ENCODE measurements around the gene ENPP3.

Gene ENPP3

GRCh38 chr6:131636880-131637792, at the start of gene ENPP3:
TSS of gene ENPP3 (plus strand) at chr6:131637302. CDS start at chr6:131637385, 83 bp downstream.
- no peak for DNase-seq

GRCh38 chr6:131587909-131588308, 49.2 kb upstream of the ENPP3 start:
- no peak for DNase-seq

GRCh38 chr6:131588643-131589042, 48.5 kb upstream of the ENPP3 start:
- DNase-seq, result no peak

GRCh38 chr6:131592935-131593334, 44.2 kb upstream of the ENPP3 start:
- no peak for DNase-seq

GRCh38 chr6:131594074-131594473, 43.0 kb upstream of the ENPP3 start:
- no peak for DNase-seq

GRCh38 chr6:131597446-131597845, 39.7 kb upstream of the ENPP3 start:
- DNase-seq, result no peak

GRCh38 chr6:131600716-131601115, 36.4 kb upstream of the ENPP3 start:
- no peak for DNase-seq

GRCh38 chr6:131602781-131603312, 34.3 kb upstream of the ENPP3 start:
- no peak for DNase-seq

- DNase-seq, result no peak
Observed at GRCh38 chr6:131613296-131613925, 23.7 kb upstream of the ENPP3 start.

- DNase-seq, result no peak
Observed at GRCh38 chr6:131615275-131615674, 21.8 kb upstream of the ENPP3 start.

GRCh38 chr6:131627724-131628682, 9.1 kb upstream of the ENPP3 start, which contains the start of gene MED23:
TSS of gene MED23 (minus strand) at chr6:131628242. CDS start at chr6:131628049, 193 bp downstream.
- peak; percentile 89 to 90 for DNase-seq

- DNase-seq, result no peak
Observed at GRCh38 chr6:131628726-131629125, 8.4 kb upstream of the ENPP3 start.

- no peak for DNase-seq
Observed at GRCh38 chr6:131629651-131630050, 7.5 kb upstream of the ENPP3 start.

- no peak for DNase-seq
Observed at GRCh38 chr6:131631625-131632289, 5.3 kb upstream of the ENPP3 start.

GRCh38 chr6:131635384-131636340, 1.4 kb upstream of the ENPP3 start:
- DNase-seq, result no peak

GRCh38 chr6:131638013-131638412, 911 bp downstream of the ENPP3 start:
- no peak for DNase-seq

- DNase-seq, result no peak
Observed at GRCh38 chr6:131640100-131640499, 3.0 kb downstream of the ENPP3 start.

GRCh38 chr6:131640576-131640975, 3.5 kb downstream of the ENPP3 start:
- no peak for DNase-seq

GRCh38 chr6:131641554-131641953, 4.5 kb downstream of the ENPP3 start:
- no peak for DNase-seq

GRCh38 chr6:131642565-131642964, 5.5 kb downstream of the ENPP3 start:
- no peak for DNase-seq

Data from NCI-H2081 (cell line).